Amniotic epithelial cell (primary cell): Measurements from ENCODE around the gene FAM81A.
"Not testable (repeated sequence)": the region's sequence is repeated elsewhere in the genome, so short reads cannot be mapped to it uniquely, and the experiment has no call there.

Source experiments
- DNase-seq: peaks from one replicate; pipeline ENCODE4 v3.0.0-alpha.2; 2010; ENCODE audit warnings: low read depth

Gene FAM81A

DNA sequence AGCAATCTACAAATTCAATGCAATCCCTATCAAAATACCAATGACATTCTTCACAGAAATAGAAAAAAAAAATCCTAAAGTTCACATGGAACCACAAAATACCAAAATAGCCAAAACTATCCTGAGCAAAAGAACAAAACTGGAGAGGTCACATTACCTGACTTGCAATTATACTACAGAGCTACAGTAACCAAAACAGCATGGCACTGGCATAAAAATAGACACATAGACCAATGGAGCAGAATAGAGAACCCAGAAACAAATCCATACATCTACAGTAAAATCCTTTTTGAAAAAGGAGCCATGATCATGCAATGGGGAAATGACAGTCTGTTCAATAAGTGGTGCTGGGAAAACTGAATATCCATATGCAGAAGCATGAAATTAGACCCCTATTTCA, 51.5 kb downstream of the FAM81A start:
- not testable (repeated sequence) for DNase-seq

DNA sequence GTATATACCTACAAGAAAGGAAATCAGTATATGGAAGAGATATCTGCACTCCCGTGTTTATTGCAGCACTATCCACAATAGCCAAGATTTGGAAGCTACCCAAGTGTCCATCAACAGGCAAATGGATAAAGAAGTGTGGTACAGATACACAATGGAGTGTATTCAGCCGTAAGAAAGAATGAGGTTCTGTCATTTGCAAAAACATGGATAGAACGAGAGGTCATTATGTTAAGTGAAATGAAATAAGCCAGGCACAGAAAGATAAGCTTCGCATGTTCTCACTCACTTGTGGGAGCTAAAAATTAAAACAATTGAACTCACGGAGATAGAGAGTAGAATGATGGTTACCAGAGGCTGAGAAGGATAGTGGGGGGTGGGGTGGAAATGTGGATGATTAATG, 53.1 kb downstream of the FAM81A start:
- peak; percentile 31 for DNase-seq

DNA sequence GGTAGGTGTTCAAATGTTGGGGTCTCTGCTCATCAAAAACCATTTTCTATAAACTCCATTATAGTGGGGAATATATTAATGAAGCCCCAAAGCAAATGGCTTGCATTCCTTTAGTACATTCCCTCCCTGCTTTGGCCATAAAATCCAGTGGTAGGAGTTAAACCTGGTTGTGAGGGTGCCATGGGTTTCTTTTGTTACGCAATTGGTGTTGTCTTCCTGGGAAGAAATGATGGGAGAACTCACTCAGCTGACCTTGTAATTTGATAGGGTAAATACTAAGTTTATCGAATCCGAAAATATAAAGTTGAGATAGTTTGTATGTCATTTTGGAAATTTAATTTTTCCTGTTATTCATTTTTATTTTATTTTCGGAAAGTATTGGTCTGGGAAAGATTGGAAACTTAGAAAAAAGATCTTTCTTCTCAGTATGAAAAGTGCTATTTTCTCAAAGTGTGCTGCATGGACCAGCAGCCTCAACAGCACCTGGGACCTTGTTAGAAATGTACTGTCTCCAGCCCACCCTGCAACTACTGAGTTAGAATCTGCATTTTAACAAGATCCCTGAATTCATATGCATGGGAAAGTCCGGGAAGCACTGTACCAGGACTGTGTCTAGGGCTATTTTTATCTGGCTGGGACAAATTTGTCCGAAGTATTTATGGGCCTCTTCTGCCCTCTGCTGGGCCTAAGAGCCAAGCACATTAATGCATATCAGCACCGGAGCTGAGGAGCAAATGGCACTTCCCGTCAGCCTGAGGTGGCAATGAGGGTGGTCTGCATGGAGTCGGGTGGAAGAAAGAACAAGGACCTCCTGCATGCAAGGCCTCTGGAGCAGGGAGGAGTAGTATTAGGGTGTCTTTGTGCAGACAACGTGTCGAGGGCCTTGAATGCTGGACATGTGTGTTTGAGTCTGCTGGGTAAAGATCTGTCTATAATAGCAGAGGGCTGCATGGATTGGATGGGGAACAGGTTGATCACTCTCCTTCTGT, 54.7 kb downstream of the FAM81A start:
- DNase-seq, result peak; percentile 65

DNA sequence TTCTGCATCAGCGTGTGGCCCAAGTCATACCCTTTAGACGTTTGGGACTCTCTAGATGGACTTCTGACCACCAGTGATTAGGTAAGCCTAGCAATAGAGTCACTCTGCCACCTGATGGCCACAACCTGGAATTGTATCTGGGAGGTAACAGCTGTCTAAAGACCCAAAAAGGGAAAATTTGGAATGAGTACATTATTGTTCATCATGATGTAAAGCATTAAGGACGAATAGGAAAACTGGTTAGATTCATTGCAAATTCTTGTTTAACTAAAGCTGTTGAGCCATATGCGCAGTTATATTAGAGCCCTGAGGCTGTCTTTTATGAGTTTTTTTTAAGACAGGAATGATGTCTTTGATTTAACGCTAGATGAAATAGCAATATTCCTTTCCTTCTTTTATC, 63.6 kb downstream of the FAM81A start:
- DNase-seq, result peak; percentile 51

DNA sequence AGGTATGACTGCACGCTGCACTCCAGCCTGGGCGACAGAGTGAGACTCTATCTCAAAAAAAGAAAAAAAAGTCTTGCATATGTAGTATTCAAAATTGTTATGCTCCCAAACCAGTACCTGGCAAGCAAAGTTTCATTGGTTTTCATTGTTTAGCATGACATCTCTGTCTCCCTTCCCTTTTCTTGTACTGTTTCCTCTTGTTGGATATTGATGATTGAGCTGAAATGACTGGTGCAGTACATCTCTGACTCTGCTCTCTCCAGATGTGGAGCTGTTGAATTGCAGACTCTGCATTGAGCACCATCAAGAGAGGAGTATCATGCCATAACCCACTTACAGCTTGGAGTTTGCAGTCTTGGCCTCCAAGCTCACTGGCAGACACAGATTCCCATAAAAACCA, 77.2 kb downstream of the FAM81A start:
- no peak for DNase-seq

DNA sequence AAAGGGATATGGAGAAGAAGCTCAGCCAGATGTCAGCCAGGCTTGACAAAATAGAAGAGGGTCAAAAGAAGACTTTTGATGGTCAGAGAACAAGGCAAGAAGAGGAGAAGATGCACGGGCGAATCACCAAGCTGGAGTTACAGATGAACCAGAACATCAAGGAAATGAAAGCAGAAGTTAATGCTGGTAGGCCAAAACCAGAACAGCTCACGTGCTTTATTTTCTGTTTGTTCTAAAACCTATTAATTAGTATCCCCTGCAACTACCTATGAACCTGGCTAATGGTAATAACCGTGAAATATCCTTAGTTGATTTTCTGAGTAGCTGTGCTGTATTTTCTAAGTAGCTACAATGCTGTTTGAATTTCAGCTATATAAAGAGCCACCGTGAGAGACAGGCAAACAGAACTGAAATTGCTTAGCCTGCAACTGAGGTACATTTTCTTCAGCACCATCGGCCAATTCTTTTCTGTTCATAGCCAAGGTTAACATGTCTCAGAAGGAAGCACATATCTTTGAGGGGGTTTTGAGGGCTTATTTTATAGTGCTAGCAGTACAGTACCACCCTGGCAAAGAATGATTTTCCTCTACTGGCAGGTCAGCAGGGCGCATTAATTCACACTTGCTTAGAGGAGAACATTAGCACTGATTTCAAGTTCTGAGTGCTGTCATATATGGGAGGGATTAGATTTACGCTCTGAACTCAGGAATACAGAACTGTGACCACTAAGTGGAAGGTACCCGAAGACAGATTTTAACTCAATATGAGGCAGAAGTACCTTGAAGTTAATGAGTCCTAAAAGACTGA, 78.9 kb downstream of the FAM81A start:
- DNase-seq, result no peak

DNA sequence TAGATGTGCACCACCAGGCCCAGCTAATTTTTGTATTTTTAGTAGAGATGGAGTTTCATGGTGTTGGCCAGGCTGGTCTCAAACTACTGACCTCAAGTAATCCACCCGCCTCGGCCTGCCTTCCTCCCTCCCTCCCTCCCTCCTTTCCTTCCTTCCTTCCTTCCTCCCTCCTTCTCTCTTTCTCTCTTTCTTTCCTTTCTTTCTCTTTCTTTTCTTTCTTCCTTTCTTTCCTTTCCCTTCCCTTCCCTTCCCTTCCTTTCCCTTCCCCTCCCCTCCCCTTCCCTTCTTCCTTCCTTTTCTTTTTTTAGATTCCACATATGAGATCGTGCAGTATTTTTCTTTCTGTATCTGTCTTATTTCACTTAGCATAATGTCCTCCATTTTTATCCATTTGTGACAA, 81.3 kb downstream of the FAM81A start:
- DNase-seq, result no peak

DNA sequence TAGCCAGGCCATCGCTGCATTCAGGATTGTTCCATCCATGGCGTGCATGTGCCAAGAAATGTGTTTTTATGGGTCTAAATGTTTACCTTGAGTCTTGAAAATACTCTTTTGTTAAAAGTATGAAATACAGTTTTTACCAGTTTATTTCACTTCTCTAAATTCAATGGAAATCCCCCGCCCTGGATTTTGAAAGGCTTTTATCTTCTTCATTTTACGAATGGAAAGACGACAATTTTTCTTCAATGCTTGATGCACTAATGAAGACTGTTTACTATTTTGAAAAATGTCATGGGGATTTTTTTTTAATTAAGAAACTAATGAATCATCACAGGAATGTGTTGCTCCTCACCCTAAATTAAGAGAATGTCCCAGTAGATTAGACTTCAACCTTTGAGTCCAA, 83.5 kb downstream of the FAM81A start:
- no peak for DNase-seq

DNA sequence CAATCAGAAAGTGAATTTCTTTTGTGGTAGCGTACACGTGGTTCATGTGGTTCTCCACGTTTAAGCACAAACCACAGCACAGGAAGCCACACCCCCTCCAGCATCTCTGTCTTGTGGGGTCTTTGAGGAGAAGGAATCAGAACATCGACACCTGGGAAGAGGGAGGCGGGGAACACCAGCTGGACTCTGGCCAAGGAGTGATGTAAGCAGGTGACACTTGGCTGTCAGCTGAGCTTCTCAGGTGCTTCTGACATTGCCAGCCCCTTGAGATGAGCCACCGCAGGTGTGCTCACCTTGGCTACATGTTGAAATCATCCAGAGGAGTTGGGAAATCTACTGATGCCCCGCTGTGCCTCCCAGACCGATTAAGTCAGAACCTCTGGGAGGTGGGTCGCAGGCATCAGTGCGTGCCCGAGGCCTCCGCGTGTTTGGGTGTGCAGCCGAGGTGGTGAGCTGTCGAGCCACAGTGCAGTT, 85.0 kb downstream of the FAM81A start:
- no peak for DNase-seq

DNA sequence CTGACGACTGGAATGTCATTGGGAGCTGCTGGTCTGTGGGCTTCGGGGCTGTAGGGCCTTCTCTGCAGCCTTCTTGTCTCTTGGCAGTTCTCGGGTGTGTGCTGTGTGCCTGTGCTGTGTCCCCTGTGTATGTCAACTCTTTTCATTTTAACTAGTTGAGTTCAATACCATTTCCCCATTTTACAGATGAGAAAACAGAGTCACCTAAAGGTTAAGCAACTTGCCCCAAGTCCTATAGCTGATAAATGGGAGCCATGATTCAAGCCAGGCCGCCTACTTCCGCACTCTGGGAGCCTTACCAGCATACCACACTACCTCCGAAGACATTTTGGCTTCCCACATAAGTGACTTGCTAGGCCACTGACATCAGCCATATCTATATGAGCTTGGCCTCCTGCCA, 85.7 kb downstream of the FAM81A start:
- DNase-seq, result no peak

DNA sequence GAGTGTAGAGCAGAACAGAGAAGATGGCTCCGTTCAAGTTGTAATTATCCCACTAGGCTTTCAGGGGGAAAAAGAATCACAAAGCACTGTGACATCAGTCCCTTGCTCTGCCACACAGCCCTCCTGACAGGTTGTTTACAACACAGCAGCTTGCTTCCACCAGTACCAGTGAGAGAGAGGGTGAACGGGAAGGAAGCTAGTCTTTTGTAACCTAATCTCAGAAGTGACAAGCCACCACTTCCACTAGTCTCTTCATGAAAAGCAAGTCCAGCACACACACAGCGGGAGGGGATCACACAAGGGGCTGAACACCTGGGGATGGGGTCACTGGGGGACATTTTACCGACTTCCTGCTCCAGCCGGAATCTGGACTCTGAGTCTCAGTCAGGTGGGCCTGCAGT, 86.3 kb downstream of the FAM81A start:
- no peak for DNase-seq

DNA sequence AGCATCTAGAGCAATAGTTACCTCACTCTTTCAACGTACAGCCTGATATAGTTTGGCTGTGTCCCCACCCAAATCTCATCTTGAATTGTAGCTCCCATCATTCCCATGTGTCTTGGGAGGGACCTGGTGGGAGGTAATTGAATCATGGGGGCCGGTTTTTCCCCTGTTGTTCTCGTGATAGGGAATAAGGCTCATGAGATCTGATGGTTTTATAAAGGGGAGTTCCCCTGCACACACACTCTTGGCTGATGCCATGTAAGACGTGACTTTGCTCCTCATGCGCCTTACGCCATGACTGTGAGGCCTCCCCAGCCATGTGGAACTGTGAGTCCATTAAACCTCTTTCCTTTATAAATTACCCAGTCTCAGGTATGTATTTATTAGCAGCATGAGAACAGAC, 88.5 kb downstream of the FAM81A start:
- DNase-seq, result not testable (repeated sequence)

DNA sequence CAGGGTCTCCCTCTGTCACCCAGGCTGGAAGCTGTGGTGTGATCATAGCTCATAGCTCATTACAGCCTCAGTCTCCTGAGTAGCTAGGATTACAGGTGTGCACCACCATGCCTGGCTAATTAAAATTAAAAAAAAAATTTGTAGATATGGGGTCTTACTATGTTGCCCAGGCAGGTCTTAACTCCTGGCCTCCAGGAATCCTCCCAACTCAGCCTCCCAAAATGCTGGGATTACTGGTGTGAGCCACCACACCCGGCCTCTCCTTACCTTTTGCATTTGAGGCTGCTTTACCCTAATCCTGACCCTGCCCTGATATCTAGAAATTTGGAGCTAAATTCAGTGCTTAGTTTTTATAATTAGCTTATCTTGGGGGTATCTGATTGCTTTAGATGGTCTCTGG, 90.4 kb downstream of the FAM81A start:
- DNase-seq, result no peak

DNA sequence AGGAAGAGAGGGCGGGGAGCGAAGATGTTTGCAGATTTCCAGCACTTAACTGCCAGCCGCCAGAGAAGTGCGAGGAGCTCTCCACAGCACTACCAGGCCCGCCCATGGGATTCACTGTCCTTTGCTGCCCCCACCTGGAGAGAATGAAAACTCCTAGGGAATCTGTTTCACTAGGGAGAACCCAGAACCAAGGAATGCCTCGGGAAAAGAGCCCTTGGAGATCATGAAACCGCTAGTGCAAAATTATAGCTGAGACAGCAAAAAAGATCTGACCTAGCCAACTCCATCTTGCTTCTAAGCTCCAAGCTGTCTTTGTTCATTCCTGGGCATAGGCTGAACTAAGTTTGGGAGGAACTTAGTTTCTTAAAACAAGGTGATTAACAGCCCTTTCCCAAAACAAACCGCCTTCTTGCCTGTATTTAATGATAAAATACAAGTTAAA, 91.0 kb downstream of the FAM81A start:
- peak; percentile 79 for DNase-seq

DNA sequence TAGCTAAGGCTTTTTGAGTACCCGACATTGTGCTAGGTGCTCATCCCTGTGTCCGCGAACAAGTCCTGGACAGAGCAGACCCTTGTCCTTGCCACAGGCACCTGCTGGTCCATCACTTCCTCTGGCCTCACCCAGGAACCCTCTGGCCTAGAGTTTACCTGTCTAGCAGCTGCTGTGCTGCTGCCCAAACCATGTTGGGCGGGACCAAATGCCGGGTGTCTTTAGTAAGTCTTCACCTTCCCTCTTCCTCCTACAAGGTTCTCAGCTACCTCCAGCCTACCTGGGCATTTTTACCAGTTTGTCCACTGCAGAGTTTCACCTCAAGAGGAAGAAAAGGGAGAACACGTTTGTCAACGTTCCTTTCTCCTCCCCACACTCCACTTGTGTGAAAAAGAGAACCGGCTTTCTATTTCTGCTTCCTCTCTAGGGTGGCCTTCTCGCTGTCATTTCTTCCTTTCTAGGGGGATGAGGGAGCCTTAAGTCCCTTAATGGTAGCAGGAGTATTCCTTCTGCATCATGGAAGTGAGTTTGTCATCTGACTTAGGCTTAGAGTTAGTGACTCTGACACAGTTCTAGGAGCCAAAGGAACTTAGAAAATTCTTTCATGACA, 93.2 kb downstream of the FAM81A start:
- DNase-seq, result no peak

DNA sequence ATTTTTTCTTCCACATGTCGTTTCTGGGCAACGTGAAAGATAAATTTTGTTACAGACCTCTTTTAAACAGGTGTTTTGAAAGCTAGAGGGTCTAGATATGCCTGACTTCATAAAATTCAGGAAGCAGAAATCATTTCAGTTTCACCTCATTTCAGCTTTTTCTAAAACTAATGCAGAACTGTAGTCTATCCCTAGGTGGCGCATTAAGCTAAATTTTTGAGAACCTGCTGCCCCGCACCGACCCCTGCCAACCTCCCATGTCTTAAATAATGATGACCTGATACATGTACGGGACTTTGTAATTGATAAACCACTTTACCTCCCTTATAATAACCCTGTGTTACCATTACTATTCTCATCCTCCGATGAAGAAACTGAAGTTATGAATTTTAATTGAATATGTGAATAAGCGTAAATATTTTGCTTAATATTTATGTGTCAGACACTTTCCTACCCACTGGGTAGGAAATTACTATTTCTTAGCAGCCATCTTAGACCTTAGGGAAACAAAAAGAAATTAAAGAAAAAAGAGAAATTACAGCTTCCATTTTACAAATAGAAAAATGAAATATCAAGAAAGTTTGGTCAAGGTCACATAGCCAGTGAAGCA, 94.9 kb downstream of the FAM81A start:
- DNase-seq, result peak; percentile 29

DNA sequence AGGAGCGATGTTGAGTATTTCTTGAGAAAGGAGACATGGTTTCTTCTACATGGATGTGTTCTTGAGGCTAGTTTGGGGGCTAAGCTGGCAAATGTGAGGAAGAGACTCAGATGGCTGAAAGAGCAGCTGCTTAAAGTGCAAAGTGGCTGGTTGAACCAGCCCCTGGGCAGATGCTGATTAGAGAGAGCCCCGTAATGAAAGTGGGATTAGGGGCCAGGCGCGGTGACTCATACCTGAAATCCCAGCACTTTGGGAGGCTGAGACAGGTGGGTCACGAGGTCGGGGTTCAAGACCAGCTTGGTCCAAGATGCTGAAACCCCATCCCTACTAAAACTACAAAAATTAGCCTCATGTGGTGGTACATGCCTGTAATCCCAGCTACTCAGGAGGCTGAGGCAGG, 98.6 kb downstream of the FAM81A start:
- no peak for DNase-seq

DNA sequence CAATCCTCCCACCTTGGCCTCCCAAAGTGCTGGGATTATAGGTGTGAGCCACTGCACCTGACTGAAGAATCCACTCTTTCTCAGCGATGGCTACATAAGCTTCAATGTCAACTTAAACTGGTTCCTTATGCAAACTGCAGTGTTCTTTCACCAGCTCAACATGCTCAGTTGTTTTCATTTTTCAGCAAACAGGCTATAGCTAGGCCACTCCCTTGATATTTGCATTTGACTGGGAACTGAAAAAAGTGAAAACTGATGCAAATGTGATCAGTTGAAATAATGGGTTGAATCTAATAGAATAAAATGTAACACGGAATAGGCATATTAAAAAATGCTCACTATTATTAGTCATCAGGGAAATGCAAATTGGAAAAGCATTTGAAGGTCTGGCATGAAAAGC, 99.4 kb downstream of the FAM81A start:
- no peak for DNase-seq

DNA sequence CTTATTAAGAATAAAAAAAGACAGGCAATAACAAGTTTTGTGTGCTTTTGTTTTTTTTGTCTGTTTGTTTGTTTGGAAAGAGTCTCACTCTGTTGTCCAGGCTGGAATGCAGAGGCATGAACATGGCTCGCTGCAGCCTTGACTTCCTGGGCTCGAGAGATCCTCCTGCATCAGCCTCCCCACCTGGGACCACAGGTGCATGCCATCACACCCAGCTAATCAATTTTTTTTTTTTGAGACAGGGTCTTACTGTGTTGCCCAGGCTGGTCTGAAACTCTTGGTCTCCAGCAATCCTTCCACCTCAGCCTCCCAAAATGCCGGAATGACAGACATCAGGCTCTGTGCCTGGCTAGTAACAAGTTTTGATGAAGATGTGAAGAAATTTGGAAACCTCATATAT, 100.5 kb downstream of the FAM81A start:
- DNase-seq, result no peak

DNA sequence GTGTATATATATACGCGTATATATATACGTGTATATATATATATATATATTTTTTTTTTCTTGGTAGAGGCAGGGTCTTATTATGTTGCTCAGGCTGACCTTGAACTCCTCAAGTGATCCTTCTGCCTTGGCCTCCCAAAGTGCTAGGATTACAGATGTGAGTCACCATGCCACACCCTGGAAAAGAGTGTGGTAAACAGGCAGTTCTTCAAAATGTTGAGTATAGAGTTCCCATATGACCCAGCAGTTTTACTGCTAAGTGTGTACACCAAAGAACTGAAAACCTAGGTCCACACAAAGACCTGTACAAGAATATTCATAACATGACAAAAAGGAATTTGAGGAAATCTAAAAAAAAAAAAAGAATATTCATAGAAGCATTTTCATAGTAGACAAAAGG, 101.8 kb downstream of the FAM81A start:
- DNase-seq, result peak; percentile 24

DNA sequence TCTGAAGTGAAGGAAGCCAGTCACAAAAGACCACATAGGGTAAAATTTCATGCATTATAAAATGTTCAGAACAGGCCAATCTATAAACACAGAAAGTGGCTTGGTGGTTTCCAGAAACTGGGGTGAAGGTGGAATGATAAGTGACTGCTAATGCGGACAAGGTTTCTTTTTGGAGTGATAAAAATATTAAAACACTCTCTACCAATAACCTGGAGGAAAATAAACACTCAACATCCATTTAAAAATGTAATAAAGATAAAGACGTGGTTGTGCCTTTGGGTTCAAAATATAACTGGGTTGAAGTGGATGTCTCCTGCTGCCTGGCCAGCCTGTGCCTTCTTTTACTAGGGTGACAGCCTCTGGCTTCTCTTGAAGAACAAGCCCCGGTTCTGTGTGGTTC, 102.7 kb downstream of the FAM81A start:
- no peak for DNase-seq

DNA sequence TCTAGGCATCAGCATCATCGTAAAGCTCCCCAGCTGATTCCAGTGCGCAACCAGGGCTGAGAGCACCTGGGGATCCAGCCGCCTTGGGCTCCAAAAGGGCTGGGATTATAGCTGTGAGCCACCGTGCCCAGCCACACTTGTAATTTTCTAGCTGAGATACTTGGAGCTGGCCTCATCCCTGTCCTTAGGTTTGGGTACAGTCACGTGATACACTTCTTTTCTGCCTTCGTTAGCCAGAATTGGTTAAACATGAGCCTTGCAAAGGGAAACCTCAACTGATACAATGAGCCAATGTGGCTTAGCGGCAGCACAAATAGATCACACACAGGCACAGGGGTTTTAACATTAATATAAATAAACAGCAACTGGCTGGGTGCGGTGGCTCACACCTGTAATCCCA, 103.8 kb downstream of the FAM81A start:
- DNase-seq, result no peak
